Chondrocyte (in vitro differentiated cells): Measurements from ENCODE around the gene WBP2. TPM values are rescaled to one million over a fixed set of nuclear protein-coding genes. Genes with fewer than 3 reads are reported as not detected.

ENCODE experiments used
- DNase-seq: peaks from one replicate; pipeline ENCODE4 v3.0.0; 2021; ENCODE audit warnings: mixed read lengths, low spot score
- H3K27ac Mint-ChIP-seq: one replicate; pipeline ENCODE4 v1.8.0; 2021; ENCODE audit warnings: mild to moderate bottlenecking, moderate library complexity, mixed read lengths; ENCODE audit not compliant: unreplicated experiment
- H3K27me3 Mint-ChIP-seq: 2 replicates; pipeline ENCODE4 v1.8.0; 2021; ENCODE audit warnings: low read depth, mixed read lengths
- H3K36me3 Mint-ChIP-seq: 2 replicates; pipeline ENCODE4 v1.8.0; 2021; ENCODE audit warnings: low read depth, mixed read lengths
- H3K4me1 Mint-ChIP-seq: 2 replicates; pipeline ENCODE4 v1.8.0; 2021; ENCODE audit warnings: low read depth, mild to moderate bottlenecking, mixed read lengths
- H3K4me3 Mint-ChIP-seq: one replicate; pipeline ENCODE4 v1.8.0; 2021; ENCODE audit warnings: mild to moderate bottlenecking, moderate library complexity, mixed read lengths; ENCODE audit not compliant: unreplicated experiment
- H3K9me3 Mint-ChIP-seq: 2 replicates; pipeline ENCODE4 v1.8.0; 2021; ENCODE audit warnings: low read depth, mixed read lengths
- CTCF ChIP-seq: fragments of 200-600 bp; sonication (generic); IDR thresholded peaks from 2 replicates; pipeline ENCODE4 v1.5.0; 2021; ENCODE audit warnings: antibody characterized with exemption, mild to moderate bottlenecking, moderate library complexity
- total RNA-seq: library from RNA; stranded (reverse); gene quantifications from 3 replicates; pipeline ENCODE4 v1.2.1, GENCODE V29; 2021

Gene WBP2
- total RNA-seq, 1 donor from 2014 or later = 62.5 TPM

- TF ChIP-seq CTCF = no peak
- DNase-seq = no peak
- Mint-ChIP-seq H3K4me3 (no peak overlapping the region), H3K9me3 (no peaks in the 10 kb centered on the region), H3K36me3 (peaks cover 12% of the 10 kb centered on the region), H3K27me3 (no peaks in the 10 kb centered on the region), H3K4me1 (peaks cover 30% of the 10 kb centered on the region), H3K27ac (no peak overlapping the region)
Measured at GRCh38 chr17:75824050-75824552, 31.0 kb downstream of the WBP2 start.

- Mint-ChIP-seq H3K36me3 (peaks cover 16% of the 10 kb centered on the region), H3K27me3 (no peaks in the 10 kb centered on the region), H3K9me3 (no peaks in the 10 kb centered on the region), H3K4me1 (peaks cover 30% of the 10 kb centered on the region), H3K27ac (no peak overlapping the region), H3K4me3 (no peak overlapping the region)
- peak; percentile 88 for DNase-seq
- no peak for TF ChIP-seq CTCF
Measured at GRCh38 chr17:75823257-75824041, 31.7 kb downstream of the WBP2 start.

DNA sequence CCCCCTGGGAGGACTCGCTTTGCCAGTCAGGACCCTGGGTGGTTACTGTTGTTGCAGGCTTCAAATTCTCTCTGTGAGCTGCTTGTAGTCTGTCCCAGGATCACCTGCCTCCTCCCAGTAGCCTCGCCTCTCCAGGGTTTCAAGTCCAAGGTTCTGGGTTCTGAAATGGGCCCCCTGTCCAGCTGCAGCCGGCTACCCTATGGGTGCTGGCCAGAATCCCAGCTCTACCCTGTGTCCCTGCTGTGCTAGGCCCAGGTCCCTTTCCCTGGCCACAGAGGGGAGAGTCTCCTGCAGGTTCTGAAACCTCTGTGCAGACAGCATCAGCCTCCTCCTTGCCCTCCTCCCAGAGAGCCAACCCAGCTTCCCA lies 32.4 kb downstream of the WBP2 start:
- H3K4me3 Mint-ChIP-seq = no peak overlapping the region
- no peak overlapping the region for H3K27ac Mint-ChIP-seq
- DNase-seq = no peak
- no peak for TF ChIP-seq CTCF
- no peaks in the 10 kb centered on the region for H3K9me3 Mint-ChIP-seq
- peaks cover 17% of the 10 kb centered on the region for H3K36me3 Mint-ChIP-seq
- peaks cover 23% of the 10 kb centered on the region for H3K4me1 Mint-ChIP-seq
- no peaks in the 10 kb centered on the region for H3K27me3 Mint-ChIP-seq

- no peak for DNase-seq
- H3K27me3 Mint-ChIP-seq = no peaks in the 10 kb centered on the region
- no peak for TF ChIP-seq CTCF
Measured at GRCh38 chr17:75822119-75822799, 32.9 kb downstream of the WBP2 start.

DNA sequence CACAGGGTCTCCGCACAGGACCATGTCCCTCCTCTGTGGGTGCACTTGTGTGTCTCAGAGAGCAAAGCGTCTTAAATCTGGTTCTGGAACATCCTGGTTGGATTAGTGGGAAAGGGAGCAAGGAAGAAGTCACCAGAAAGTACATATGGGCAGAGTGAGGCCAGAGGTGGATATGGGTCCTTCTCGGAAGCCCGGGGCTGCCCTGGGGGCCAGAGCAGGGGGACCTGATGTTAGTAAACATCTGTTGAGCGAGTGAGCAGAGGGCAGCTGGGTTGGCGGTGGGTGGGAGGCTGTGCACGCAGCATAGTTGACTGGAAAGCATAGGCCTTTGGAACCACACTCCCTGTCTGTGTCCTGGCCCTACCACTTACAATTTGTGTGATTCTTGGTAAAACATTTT lies 33.6 kb downstream of the WBP2 start:
- H3K36me3 Mint-ChIP-seq = peaks cover 17% of the 10 kb centered on the region
- H3K27ac Mint-ChIP-seq = no peak overlapping the region
- H3K4me3 Mint-ChIP-seq = no peak overlapping the region
- no peak for DNase-seq
- H3K9me3 Mint-ChIP-seq = no peaks in the 10 kb centered on the region
- H3K4me1 Mint-ChIP-seq = peaks cover 12% of the 10 kb centered on the region
- no peaks in the 10 kb centered on the region for H3K27me3 Mint-ChIP-seq
- TF ChIP-seq CTCF = no peak

More at GRCh38 chr17:75822119-75822799, 32.9 kb downstream of the WBP2 start:
- Mint-ChIP-seq H3K9me3 (no peaks in the 10 kb centered on the region), H3K27ac (no peak overlapping the region), H3K4me3 (no peak overlapping the region), H3K4me1 (peaks cover 18% of the 10 kb centered on the region), H3K36me3 (peaks cover 17% of the 10 kb centered on the region)
